WERI-Rb-1 (cell line): ENCODE measurements around the gene KLF9.

ENCODE experiments used
- DNase-seq: peaks from one replicate; pipeline ENCODE4 v3.0.0-alpha.2; 2020
- H3K27ac ChIP-seq: fragments of 250-450 bp; sonication (Bioruptor Pico); 2 replicates; pipeline ENCODE4 v1.5.1; 2020; ENCODE audit warnings: mild to moderate bottlenecking, moderate library complexity
- H3K27me3 ChIP-seq: fragments of 250-450 bp; sonication (Bioruptor Pico); 2 replicates; pipeline ENCODE4 v1.5.1; 2021; ENCODE audit warnings: mild to moderate bottlenecking, low read depth, moderate library complexity; ENCODE audit not compliant: insufficient read depth, severe bottlenecking
- H3K36me3 ChIP-seq: fragments of 250-450 bp; sonication (Bioruptor Pico); 2 replicates; pipeline ENCODE4 v1.5.1; 2020; ENCODE audit warnings: mild to moderate bottlenecking, moderate library complexity
- H3K4me3 ChIP-seq: 2 replicates; pipeline ENCODE4 v1.5.1; 2011; ENCODE audit warnings: low read depth, mild to moderate bottlenecking, control low read depth, low read length
- H3K9me3 ChIP-seq: fragments of 250-450 bp; sonication (Bioruptor Pico); 2 replicates; pipeline ENCODE4 v1.5.1; 2021; ENCODE audit warnings: mild to moderate bottlenecking, moderate library complexity; ENCODE audit not compliant: severe bottlenecking
- TF ChIP-seq, protein P1 (sequence below): IDR thresholded peaks from 2 replicates; pipeline ENCODE4 v1.5.1; 2011; ENCODE audit warnings: low read depth, mild to moderate bottlenecking, control low read depth, inconsistent platforms, low read length

Gene KLF9

DNA sequence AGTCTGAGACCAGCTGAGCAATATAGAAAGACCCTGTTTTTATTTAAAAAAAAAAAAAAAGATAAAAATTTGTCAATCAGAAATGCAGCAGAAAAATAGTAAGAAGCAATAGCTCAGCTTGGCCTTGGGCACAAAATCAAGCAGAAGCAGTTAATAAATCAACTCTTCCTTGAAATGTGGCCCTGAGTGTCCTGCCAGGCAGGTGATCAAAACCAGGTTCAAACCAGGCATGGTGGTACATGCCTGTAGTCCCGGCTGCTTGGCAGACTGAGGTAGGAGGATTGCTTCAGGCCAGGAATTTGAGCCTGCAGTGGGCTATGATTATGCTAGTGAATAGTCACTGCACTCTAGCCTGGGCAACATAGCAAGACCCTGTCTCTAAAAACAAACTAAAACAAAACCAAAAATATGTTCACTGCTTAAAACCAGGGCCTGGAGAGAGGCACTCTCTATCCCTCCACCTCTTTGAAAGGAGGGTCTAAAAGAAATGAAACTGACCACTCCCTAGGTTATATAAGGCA is 27.9 kb upstream of the KLF9 start:
- Histone ChIP-seq H3K27ac (no peak overlapping the region), H3K4me3 (no peak overlapping the region), H3K27me3 (no peaks in the 10 kb centered on the region), H3K9me3 (no peaks in the 10 kb centered on the region), H3K36me3 (no peaks in the 10 kb centered on the region)
- TF ChIP-seq, protein P1, sequence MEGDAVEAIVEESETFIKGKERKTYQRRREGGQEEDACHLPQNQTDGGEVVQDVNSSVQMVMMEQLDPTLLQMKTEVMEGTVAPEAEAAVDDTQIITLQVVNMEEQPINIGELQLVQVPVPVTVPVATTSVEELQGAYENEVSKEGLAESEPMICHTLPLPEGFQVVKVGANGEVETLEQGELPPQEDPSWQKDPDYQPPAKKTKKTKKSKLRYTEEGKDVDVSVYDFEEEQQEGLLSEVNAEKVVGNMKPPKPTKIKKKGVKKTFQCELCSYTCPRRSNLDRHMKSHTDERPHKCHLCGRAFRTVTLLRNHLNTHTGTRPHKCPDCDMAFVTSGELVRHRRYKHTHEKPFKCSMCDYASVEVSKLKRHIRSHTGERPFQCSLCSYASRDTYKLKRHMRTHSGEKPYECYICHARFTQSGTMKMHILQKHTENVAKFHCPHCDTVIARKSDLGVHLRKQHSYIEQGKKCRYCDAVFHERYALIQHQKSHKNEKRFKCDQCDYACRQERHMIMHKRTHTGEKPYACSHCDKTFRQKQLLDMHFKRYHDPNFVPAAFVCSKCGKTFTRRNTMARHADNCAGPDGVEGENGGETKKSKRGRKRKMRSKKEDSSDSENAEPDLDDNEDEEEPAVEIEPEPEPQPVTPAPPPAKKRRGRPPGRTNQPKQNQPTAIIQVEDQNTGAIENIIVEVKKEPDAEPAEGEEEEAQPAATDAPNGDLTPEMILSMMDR = no peak
- no peak for DNase-seq

DNA sequence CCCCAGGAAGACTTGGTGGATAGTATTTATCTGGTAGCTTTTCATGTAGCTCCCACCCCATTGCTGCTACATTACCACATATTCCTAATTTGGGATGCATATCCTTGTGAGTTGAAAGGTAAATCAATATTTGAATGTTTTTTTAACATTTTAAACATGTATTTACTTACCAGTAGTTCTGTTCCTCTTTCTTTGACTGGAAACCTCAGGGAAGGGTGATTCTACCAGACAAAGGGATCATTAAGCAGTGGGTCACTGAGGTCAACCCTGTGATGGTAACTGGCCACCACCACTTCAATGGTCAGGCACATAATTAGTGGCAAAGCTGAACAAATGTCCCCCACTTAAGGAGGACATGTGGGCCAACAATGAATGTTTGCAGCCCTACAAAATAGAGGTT is 27.2 kb upstream of the KLF9 start:
- TF ChIP-seq, protein P1 = no peak
- no peak overlapping the region for H3K4me3 ChIP-seq
- no peak for DNase-seq
- no peaks in the 10 kb centered on the region for H3K36me3 ChIP-seq
- no peak overlapping the region for H3K27ac ChIP-seq
- H3K9me3 ChIP-seq = no peaks in the 10 kb centered on the region
- no peaks in the 10 kb centered on the region for H3K27me3 ChIP-seq

DNA sequence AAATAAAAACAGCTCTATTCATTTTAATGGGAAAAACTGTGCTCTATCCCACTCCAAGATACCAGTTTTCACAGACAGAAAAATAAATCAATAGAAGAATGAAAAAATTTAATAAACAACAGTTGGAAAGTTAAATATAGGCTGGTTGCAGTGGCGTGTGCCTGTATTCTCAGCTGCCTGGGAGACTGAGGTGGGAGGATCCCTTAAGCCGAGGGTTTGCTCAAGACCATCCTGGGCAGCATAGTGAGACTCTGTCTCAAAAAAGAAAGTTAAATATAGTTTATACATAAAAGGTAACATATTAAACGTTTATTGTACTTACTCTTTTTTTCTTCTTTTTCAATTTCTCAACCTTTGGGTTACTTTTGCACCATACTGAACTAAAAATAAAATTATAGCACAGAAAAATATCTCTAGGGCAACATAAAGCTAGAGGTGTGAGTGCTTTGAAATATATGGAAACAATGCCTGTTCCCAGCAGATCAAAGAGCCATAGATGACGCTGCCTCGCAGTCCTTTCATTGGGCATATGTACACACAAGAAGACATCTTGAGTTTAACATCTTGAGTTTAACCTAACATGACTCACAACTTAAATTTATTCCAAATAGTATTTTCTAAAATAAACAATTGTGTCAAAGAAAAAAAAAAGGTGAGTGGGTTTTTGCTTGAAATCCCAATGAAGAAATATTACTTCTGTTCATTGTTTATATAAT is 25.7 kb upstream of the KLF9 start:
- H3K27ac ChIP-seq = no peak overlapping the region
- H3K27me3 ChIP-seq = no peaks in the 10 kb centered on the region
- DNase-seq = no peak
- TF ChIP-seq, protein P1 = no peak
- no peak overlapping the region for H3K4me3 ChIP-seq
- no peaks in the 10 kb centered on the region for H3K9me3 ChIP-seq
- H3K36me3 ChIP-seq = no peaks in the 10 kb centered on the region

DNA sequence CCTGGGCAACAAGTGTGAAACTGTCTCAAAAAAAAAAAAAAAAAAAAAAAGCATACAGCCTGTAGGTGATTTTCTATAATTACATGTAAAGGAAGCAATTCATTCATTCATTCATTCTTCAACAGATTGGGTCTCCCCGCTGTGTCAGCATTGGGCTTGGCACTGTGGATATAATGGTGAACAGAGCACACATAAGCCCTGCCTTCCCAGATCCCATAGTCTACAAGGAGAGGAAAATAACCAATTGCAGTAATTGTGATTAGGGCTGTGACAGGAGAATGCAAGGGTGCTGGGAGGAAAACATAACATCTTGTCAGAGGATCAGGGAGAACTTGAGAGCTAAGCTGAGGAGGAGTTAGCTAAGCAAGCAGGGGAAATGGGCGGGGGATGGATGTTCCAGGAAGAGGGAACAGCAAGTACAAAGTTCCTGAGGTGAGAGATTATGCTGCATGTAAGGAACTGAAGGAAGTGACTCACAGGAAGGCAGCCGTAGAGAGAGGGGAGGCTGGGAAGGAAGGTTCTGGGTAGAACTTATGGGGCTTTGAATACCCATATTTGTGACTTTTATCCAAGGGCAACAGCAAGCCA is 24.0 kb upstream of the KLF9 start:
- no peak overlapping the region for H3K27ac ChIP-seq
- peak; percentile 59 for DNase-seq
- H3K27me3 ChIP-seq = no peaks in the 10 kb centered on the region
- TF ChIP-seq, protein P1 = no peak
- no peaks in the 10 kb centered on the region for H3K36me3 ChIP-seq
- H3K4me3 ChIP-seq = no peak overlapping the region
- no peaks in the 10 kb centered on the region for H3K9me3 ChIP-seq

DNA sequence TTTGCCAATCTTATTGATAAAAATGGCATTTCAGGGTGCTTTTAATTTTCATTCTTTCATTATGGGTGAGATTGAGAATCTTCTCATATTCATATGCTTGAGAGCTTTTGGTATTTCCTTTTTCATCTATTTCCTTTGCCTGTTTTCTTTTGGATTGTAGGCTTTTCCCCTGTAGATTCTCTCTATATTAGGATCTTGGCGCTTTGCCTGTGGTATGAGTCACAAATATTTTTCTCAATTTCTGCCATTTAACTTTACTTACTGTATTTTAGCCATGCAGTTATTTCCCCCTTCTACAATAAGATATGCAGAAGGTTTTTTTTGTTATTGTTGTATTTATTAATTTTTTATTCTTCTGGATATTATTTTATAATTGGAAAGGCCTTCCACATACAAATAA is 21.5 kb upstream of the KLF9 start:
- H3K27ac ChIP-seq = no peak overlapping the region

More for the DNA sequence above, 21.5 kb upstream of the KLF9 start:
- H3K9me3 ChIP-seq = no peaks in the 10 kb centered on the region
- H3K27me3 ChIP-seq = no peaks in the 10 kb centered on the region
- no peaks in the 10 kb centered on the region for H3K36me3 ChIP-seq
- TF ChIP-seq, protein P1 = no peak
- DNase-seq = no peak
- H3K4me3 ChIP-seq = no peak overlapping the region
